ENCODE measurements around the gene NEK6. TPM values are rescaled to one million over a fixed set of nuclear protein-coding genes. Genes with fewer than 3 reads are reported as not detected.

Gene NEK6
- total and polyA plus RNA-seq, 9 of the 15 experiments (the other 6 are each of a cell fraction or from before 2014, with no cell fraction given): 3.1 to 19.0 (median 8.4) TPM

GRCh38 chr9:124257070-124257843 is 492 bp upstream of the NEK6 start (continued):
- TF ChIP-seq ZNF609 (CRISPR knock-in tag; IDR thresholded peaks at IDR 0.05; ENCODE audit: borderline replicate concordance): no peak
- no peak for TF ChIP-seq ZNF589 (CRISPR knock-in tag; IDR thresholded peaks at IDR 0.05; ENCODE audit: low read depth)
- TF ChIP-seq CHD4 (IDR thresholded peaks at IDR 0.05; ENCODE audit: insufficient read depth, insufficient replicate concordance, low read depth, low read length, poor library complexity, severe bottlenecking): peak; percentile 90
- no peak for TF ChIP-seq HDAC8 (tag; IDR thresholded peaks at IDR 0.05)
- no peak for TF ChIP-seq ZBTB8A (IDR thresholded peaks at IDR 0.05; ENCODE audit: partially characterized antibody)
- TF ChIP-seq JUNB (CRISPR knock-in tag; conservative IDR thresholded peaks at IDR 0.05): no peak
- TF ChIP-seq PYGO2 (tag; IDR thresholded peaks at IDR 0.05): no peak
- TF ChIP-seq TAF15 (IDR thresholded peaks at IDR 0.05; ENCODE audit: low read depth, low read length): no peak
- TF ChIP-seq SREBF2 (CRISPR knock-in tag; IDR thresholded peaks at IDR 0.05): no peak
- TF ChIP-seq ZBTB40 (IDR thresholded peaks at IDR 0.05): no peak
- no peak for TF ChIP-seq ZBTB40 (CRISPR knock-in tag; IDR thresholded peaks at IDR 0.05)

Measured in K562 (cell line).